MM.1S (cell line): ENCODE measurements around the gene PEAR1.

Experiments
- DNase-seq: peaks from one replicate; pipeline ENCODE4 v3.0.0-alpha.2; 2015
- H2AFZ ChIP-seq: fragments of 300-600 bp; sonication (generic); 2 replicates; pipeline ENCODE4 v1.6.0; 2016; ENCODE audit warnings: antibody characterized with exemption, low read length
- H3F3A ChIP-seq: fragments of 300-600 bp; sonication (generic); 2 replicates; pipeline ENCODE4 v1.6.1; 2016; ENCODE audit warnings: mild to moderate bottlenecking, antibody characterized with exemption, low read length, moderate library complexity, mixed read lengths; ENCODE audit not compliant: insufficient read depth
- H3K27ac ChIP-seq: fragments of 300-600 bp; sonication (generic); 2 replicates; pipeline ENCODE4 v1.5.1; 2016; ENCODE audit warnings: mild to moderate bottlenecking, low read length
- H3K27me3 ChIP-seq: fragments of 300-600 bp; sonication (generic); replicated peaks from 2 replicates; pipeline ENCODE4 v1.6.0; 2016; ENCODE audit warnings: low read length; ENCODE audit not compliant: insufficient read depth
- H3K36me3 ChIP-seq: fragments of 300-600 bp; sonication (generic); replicated peaks from 2 replicates; pipeline ENCODE4 v1.6.1; 2016; ENCODE audit warnings: mild to moderate bottlenecking, low read length, mixed read lengths; ENCODE audit not compliant: insufficient read depth
- H3K4me1 ChIP-seq: fragments of 300-600 bp; sonication (generic); 2 replicates; pipeline ENCODE4 v1.6.1; 2016; ENCODE audit warnings: low read length, mixed read lengths
- H3K4me2 ChIP-seq: fragments of 300-600 bp; sonication (generic); 2 replicates; pipeline ENCODE4 v1.6.0; 2016; ENCODE audit warnings: low read depth, low read length
- H3K4me3 ChIP-seq: fragments of 300-600 bp; sonication (generic); 2 replicates; pipeline ENCODE4 v1.5.1; 2016; ENCODE audit warnings: low read length, mixed read lengths
- H3K79me2 ChIP-seq: fragments of 300-600 bp; sonication (generic); 2 replicates; pipeline ENCODE4 v1.6.1; 2016; ENCODE audit warnings: mixed run types, low read length, mixed read lengths
- H3K9ac ChIP-seq: fragments of 300-600 bp; sonication (generic); 2 replicates; pipeline ENCODE4 v1.6.1; 2016; ENCODE audit warnings: low read length, mixed read lengths
- H3K9me2 ChIP-seq: fragments of 300-600 bp; sonication (generic); replicated peaks from 2 replicates; pipeline ENCODE4 v1.6.1; 2016; ENCODE audit warnings: mild to moderate bottlenecking, low read length, mixed read lengths; ENCODE audit not compliant: insufficient read depth
- H3K9me3 ChIP-seq: fragments of 300-600 bp; sonication (generic); replicated peaks from 2 replicates; pipeline ENCODE4 v1.6.1; 2016; ENCODE audit warnings: mild to moderate bottlenecking, low read length, mixed read lengths; ENCODE audit not compliant: insufficient read depth
- H4K20me1 ChIP-seq: fragments of 300-600 bp; sonication (generic); 2 replicates; pipeline ENCODE4 v1.6.1; 2016; ENCODE audit warnings: mild to moderate bottlenecking, low read length, moderate library complexity, mixed read lengths; ENCODE audit not compliant: insufficient read depth
- CTCF ChIP-seq: fragments of 300-600 bp; sonication (generic); IDR thresholded peaks from 2 replicates; pipeline ENCODE4 v1.5.1; 2016; ENCODE audit warnings: antibody characterized with exemption, low read length, mixed read lengths
- EZH2 ChIP-seq: fragments of 300-600 bp; sonication (generic); optimal IDR thresholded peaks from 2 replicates; pipeline ENCODE3; 2017; ENCODE audit warnings: low read depth, mild to moderate bottlenecking, antibody characterized with exemption, low read length, mixed read lengths
- EZH2phosphoT487 ChIP-seq: fragments of 300-600 bp; sonication (generic); IDR thresholded peaks from 2 replicates; pipeline ENCODE4 v1.6.1; 2018; ENCODE audit warnings: antibody characterized with exemption, low read length

Gene PEAR1

DNA sequence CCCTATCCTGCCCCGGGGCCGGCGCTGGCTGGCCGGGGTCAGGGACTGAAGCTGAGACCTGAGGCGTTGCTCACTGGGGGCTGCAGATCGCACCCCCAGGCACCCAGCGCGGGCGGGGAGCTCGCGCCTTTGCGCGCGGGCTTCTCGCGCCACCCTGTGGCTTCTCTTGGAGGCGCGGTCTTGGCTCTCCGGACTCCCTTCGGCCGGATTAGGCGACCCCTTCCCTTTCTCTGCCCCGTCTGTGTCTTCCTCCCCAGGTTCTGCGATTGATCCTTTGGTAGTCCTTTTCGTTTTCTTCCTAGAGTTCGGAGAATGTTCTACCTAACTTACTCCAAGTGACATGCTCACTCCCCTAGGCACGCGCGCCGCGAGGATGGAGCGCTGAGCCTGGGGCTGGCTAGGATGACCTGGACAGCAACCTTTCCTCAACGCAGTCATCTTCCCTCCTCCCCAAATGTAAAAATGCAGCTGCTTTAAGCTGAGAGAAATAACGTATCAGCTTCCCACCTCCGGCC, 33.3 kb upstream of the PEAR1 start:
- Histone ChIP-seq H3K9me2 (no peaks in the 10 kb centered on the region), H3K79me2 (no peaks in the 10 kb centered on the region), H3K27ac (no peak overlapping the region), H2AFZ (peak overlapping the region; percentile 28), H3K36me3 (no peaks in the 10 kb centered on the region), H3K4me3 (peak overlapping the region; percentile 39), H3K9ac (no peak overlapping the region), H3K4me2 (peak overlapping the region; percentile 90), H3F3A (no peaks in the 10 kb centered on the region), H3K4me1 (peaks cover 24% of the 10 kb centered on the region), H4K20me1 (no peaks in the 10 kb centered on the region), H3K27me3 (peaks cover 71% of the 10 kb centered on the region), H3K9me3 (no peaks in the 10 kb centered on the region)
- TF ChIP-seq CTCF, result peak; percentile 93
- no peak for TF ChIP-seq EZH2phosphoT487
- peak; percentile 54 for DNase-seq

- no peak within 1 kb of the TSS for H3K9ac ChIP-seq
Observed at GRCh38 chr1:156860628-156861423, 32.7 kb upstream of the PEAR1 start, which contains the start of gene NTRK1. Gene NTRK1, plus strand, starts transcription at chr1:156860865. Its CDS starts 70 bp downstream, at chr1:156860935.

DNA sequence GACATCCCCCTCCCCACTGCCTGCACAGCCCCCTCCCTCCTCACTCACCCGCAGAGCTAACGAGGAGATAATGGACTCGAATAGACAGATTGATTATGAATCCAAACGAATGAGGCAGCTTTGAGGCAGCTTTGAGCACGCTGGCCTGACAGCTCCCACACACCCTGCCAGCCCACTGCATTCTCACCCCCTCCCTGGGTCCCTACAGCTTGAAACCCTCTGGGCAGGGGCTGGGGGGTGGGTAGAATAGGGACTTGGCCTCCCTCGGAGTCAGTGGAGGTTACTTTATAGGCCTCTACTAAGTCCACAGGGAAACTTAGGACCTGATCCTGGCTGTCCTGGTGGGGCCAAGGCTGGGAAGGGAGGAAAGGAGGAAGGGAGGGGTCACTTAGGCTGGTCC, 30.9 kb upstream of the PEAR1 start:
- H3K9ac ChIP-seq, result no peak overlapping the region
- no peaks in the 10 kb centered on the region for H3K36me3 ChIP-seq
- no peaks in the 10 kb centered on the region for H3F3A ChIP-seq
- H3K4me3 ChIP-seq, result no peak overlapping the region
- H3K4me1 ChIP-seq, result peaks cover 24% of the 10 kb centered on the region
- H2AFZ ChIP-seq, result no peak overlapping the region
- no peak for DNase-seq
- H3K79me2 ChIP-seq, result no peaks in the 10 kb centered on the region
- TF ChIP-seq CTCF (no peak), EZH2phosphoT487 (no peak), EZH2 (no peak)
- H3K9me2 ChIP-seq, result no peaks in the 10 kb centered on the region
- H3K4me2 ChIP-seq, result no peak overlapping the region
- H4K20me1 ChIP-seq, result no peaks in the 10 kb centered on the region
- H3K9me3 ChIP-seq, result no peaks in the 10 kb centered on the region
- H3K27ac ChIP-seq, result no peak overlapping the region
- peaks cover 59% of the 10 kb centered on the region for H3K27me3 ChIP-seq

More at GRCh38 chr1:156860628-156861423, 32.7 kb upstream of the PEAR1 start, which contains the start of gene NTRK1:
- Histone ChIP-seq H3F3A (no peaks in the 10 kb centered on the region), H3K79me2 (no peaks in the 10 kb centered on the region), H3K27me3 (peaks cover 71% of the 10 kb centered on the region), H3K36me3 (no peaks in the 10 kb centered on the region), H3K4me3 (peak within 1 kb of the TSS; percentile 39), H2AFZ (peak within 1 kb of the TSS; percentile 28), H3K4me1 (peaks cover 24% of the 10 kb centered on the region), H3K27ac (no peak within 1 kb of the TSS), H4K20me1 (no peaks in the 10 kb centered on the region), H3K9me2 (no peaks in the 10 kb centered on the region), H3K9me3 (no peaks in the 10 kb centered on the region), H3K4me2 (peak within 1 kb of the TSS; percentile 90)
- DNase-seq, result peak; percentile 78
- no peak for TF ChIP-seq CTCF
- TF ChIP-seq EZH2, result no peak
- no peak for TF ChIP-seq EZH2phosphoT487
